Activated CD4-positive, alpha-beta memory T cell treated with anti-CD3 and anti-CD28 coated beads, Interleukin-2, amount 10 ng/mL, durations not matched to agents 7 days and 5 days (primary cell): ENCODE measurements around the gene GTF2A1L. TPM values are rescaled to one million over a fixed set of nuclear protein-coding genes. Genes with fewer than 3 reads are reported as not detected.

Source experiments
- CTCF ChIA-PET: fragments of 350-600 bp; sonication (Branson Sonifier 250); formaldehyde crosslinking; loops from one replicate; lab custom pipeline; 2021; ENCODE audit warnings: antibody characterized with exemption, inconsistent platforms; lab: Charles Lee
- POLR2A ChIA-PET: fragments of 350-600 bp; sonication (Branson Sonifier 250); formaldehyde crosslinking; loops from one replicate; lab custom pipeline; 2021; ENCODE audit warnings: antibody characterized with exemption; lab: Charles Lee
- DNase-seq: peaks from one replicate; pipeline ENCODE4 v3.0.0-alpha.2; 2020
- H3K27ac Mint-ChIP-seq: one replicate; pipeline ENCODE4 v1.8.0; 2021; ENCODE audit warnings: mild to moderate bottlenecking, mixed read lengths
- H3K27me3 Mint-ChIP-seq: one replicate; pipeline ENCODE4 v1.8.0; 2021; ENCODE audit warnings: mixed read lengths
- H3K36me3 Mint-ChIP-seq: one replicate; pipeline ENCODE4 v1.8.0; 2021; ENCODE audit warnings: low read depth, mixed read lengths
- H3K4me1 Mint-ChIP-seq: one replicate; pipeline ENCODE4 v1.8.0; 2021; ENCODE audit warnings: mixed read lengths
- H3K4me3 Mint-ChIP-seq: one replicate; pipeline ENCODE4 v1.8.0; 2021; ENCODE audit warnings: mild to moderate bottlenecking, mixed read lengths
- H3K9me3 Mint-ChIP-seq: one replicate; pipeline ENCODE4 v1.8.0; 2021; ENCODE audit warnings: mixed read lengths
- total RNA-seq, 2 experiments: library from RNA; stranded (reverse); gene quantifications; one replicate each; pipeline ENCODE4 v1.2.3, GENCODE V29; 2021

GTF2A1L gene, protein sequence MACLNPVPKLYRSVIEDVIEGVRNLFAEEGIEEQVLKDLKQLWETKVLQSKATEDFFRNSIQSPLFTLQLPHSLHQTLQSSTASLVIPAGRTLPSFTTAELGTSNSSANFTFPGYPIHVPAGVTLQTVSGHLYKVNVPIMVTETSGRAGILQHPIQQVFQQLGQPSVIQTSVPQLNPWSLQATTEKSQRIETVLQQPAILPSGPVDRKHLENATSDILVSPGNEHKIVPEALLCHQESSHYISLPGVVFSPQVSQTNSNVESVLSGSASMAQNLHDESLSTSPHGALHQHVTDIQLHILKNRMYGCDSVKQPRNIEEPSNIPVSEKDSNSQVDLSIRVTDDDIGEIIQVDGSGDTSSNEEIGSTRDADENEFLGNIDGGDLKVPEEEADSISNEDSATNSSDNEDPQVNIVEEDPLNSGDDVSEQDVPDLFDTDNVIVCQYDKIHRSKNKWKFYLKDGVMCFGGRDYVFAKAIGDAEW
- not detected for total RNA-seq

GRCh38 chr2:48617618-48618017 lies at the start of gene GTF2A1L:
Gene GTF2A1L, plus strand, starts transcription at chr2:48617856. Its CDS starts 19 bp downstream, at chr2:48617875.
- peaks cover 2% of the 10 kb centered on the region for H3K27me3 Mint-ChIP-seq

DNA sequence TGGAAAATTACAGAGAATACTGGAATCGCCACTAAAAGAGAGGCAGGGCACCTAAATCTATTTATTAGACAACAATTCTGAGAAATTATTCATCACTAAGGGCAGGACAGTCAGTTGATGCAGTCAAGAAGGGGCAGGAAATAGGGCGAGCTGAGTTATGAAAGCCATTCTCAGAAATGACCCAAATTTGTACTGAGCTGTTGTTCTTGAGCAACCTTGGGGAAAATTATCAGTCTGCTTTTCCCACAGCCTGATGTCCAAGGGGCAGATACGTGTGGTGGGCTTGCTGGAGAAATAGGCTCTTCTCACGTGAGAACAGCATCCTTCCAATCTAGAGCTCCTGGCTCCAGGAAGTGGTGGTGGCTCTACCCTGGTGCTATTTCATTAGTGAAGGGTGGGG lies 49.1 kb upstream of the GTF2A1L start:
- no peak for DNase-seq
- Mint-ChIP-seq H3K27ac (peak overlapping the region; percentile 7), H3K27me3 (no peaks in the 10 kb centered on the region), H3K4me1 (peaks cover 42% of the 10 kb centered on the region), H3K36me3 (peaks cover 4% of the 10 kb centered on the region), H3K4me3 (no peak overlapping the region), H3K9me3 (no peaks in the 10 kb centered on the region)
- ChIA-PET CTCF (no interaction called here), POLR2A (no interaction called here)

More at GRCh38 chr2:48617618-48618017, at the start of gene GTF2A1L:
- no peaks in the 10 kb centered on the region for H3K36me3 Mint-ChIP-seq
- no peak within 1 kb of the TSS for H3K27ac Mint-ChIP-seq
- ChIA-PET POLR2A (no interaction called here), CTCF (no interaction called here)
- H3K4me1 Mint-ChIP-seq, result no peaks in the 10 kb centered on the region
- no peaks in the 10 kb centered on the region for H3K9me3 Mint-ChIP-seq
- H3K4me3 Mint-ChIP-seq, result no peak within 1 kb of the TSS
- no peak for DNase-seq

DNA sequence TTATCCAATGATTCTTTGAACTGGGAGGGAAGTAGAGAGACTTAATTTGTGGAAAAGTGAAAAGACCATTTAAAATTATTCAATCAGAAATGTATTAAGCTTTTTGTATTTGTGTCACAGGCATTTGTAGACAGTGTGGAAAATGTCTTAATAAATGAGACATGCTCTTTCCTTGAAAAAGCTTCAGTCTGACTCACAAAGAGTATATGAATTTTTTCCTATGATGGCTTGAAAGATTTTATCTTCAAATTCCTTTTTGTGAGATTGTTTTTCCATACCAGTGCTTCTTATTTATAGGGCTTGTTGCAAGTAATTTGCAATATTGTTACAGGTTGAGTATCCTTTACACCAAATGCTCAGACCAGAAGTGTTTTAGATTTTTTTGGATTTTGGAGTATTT lies 48.2 kb upstream of the GTF2A1L start:
- no peak overlapping the region for H3K4me3 Mint-ChIP-seq
- no peak for DNase-seq
- ChIA-PET POLR2A (no interaction called here), CTCF (no interaction called here)
- peaks cover 48% of the 10 kb centered on the region for H3K4me1 Mint-ChIP-seq
- no peaks in the 10 kb centered on the region for H3K27me3 Mint-ChIP-seq
- H3K27ac Mint-ChIP-seq, result no peak overlapping the region
- peaks cover 4% of the 10 kb centered on the region for H3K36me3 Mint-ChIP-seq
- H3K9me3 Mint-ChIP-seq, result no peaks in the 10 kb centered on the region

- peaks cover 54% of the 10 kb centered on the region for H3K4me1 Mint-ChIP-seq
- H3K4me3 Mint-ChIP-seq, result no peak overlapping the region
- DNase-seq, result no peak
- H3K27me3 Mint-ChIP-seq, result no peaks in the 10 kb centered on the region
- peaks cover 4% of the 10 kb centered on the region for H3K36me3 Mint-ChIP-seq
- H3K9me3 Mint-ChIP-seq, result no peaks in the 10 kb centered on the region
- no peak overlapping the region for H3K27ac Mint-ChIP-seq
- POLR2A ChIA-PET, result no interaction called here
- CTCF ChIA-PET, result no interaction called here
Measured at GRCh38 chr2:48572816-48573215, 44.8 kb upstream of the GTF2A1L start.

DNA sequence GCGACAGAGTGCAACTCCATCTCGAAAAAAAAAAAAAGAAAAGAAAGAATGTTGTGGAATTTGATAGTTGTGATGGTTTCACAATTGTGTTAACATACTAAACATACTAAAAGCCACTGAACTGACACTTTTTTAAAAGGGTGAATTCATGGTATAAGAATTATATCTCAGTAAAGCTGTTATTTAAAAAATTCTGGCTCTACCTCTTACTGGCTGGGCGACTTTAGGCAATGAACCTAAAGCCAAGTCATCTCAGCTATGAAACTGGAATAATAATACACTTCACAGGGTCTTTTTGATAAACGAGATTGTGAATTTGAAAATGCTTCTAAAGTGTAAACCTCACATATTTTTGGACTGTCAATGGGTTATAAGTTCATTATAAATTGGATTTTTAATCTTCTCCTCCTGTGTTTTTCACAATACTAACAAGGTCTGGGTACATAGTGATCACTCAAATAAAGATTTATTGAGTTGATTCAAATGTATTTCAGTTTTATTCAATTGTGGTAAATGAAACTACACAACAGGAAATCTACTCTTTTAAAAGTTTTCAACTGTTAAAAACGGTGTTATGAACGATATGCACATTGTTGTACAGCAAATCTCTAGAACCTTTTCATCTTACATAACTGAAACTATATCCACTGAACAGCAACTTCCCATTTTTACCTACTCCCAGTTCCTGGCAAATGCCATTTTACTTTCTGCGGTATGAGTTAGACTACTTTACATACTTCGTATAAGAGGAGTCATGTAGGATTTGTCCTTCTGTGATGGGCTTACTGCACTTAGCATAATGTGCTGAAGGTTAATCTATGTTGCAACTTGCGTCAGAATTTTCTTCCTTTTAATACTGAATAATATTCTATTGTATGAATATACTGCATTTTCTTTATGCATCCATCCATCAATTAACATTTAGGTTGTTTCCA lies 43.0 kb upstream of the GTF2A1L start:
- no peak for DNase-seq
- POLR2A ChIA-PET, result no interaction called here
- CTCF ChIA-PET, result no interaction called here
- peak overlapping the region; percentile 30 for H3K27ac Mint-ChIP-seq
- H3K36me3 Mint-ChIP-seq, result peaks cover 4% of the 10 kb centered on the region
- H3K27me3 Mint-ChIP-seq, result no peaks in the 10 kb centered on the region
- no peak overlapping the region for H3K4me3 Mint-ChIP-seq
- H3K9me3 Mint-ChIP-seq, result no peaks in the 10 kb centered on the region
- H3K4me1 Mint-ChIP-seq, result peaks cover 38% of the 10 kb centered on the region

DNA sequence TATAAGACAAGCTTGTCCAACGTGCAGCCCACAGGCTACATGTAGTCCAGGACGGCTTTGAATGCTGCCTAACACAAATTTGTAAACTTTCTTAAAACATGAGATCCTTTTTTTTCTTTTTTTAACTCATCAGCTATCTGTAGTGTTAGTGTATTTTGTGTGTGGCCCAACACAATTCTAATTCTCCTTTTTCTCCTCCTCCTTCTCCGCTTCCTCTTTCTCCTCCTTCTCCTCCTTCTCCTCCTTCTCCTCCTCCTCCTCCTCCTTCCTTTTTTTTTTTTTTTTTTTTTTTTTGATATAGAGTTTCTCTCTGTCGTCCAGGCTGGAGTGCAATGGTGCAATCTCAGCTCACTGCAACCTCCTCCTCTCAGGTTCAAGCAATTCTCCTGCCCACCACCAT lies 39.3 kb upstream of the GTF2A1L start:
- H3K27me3 Mint-ChIP-seq, result no peaks in the 10 kb centered on the region
- ChIA-PET CTCF (no interaction called here), POLR2A (no interaction called here)
- no peak overlapping the region for H3K4me3 Mint-ChIP-seq
- peaks cover 16% of the 10 kb centered on the region for H3K4me1 Mint-ChIP-seq
- no peak overlapping the region for H3K27ac Mint-ChIP-seq
- no peaks in the 10 kb centered on the region for H3K36me3 Mint-ChIP-seq
- no peak for DNase-seq
- H3K9me3 Mint-ChIP-seq, result no peaks in the 10 kb centered on the region

DNA sequence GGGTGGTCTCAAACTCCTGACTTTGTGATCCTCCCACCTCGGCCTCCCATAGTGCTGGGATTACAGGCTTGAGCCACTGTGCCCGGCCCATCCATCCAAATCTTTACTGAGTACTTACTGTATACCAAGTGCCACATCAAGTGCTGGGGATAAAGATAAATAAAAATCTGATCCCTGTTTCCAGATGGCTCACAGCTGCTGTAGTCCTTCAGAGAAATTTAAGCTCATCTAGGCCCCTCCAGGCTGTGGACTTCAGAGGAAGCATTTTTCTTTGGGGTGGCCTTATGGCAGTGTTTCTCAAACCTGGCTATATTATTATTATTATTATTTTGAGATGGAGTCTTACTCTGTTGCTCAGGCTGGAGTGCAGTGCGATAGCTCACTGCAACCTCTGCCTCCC lies 33.7 kb upstream of the GTF2A1L start:
- no peaks in the 10 kb centered on the region for H3K27me3 Mint-ChIP-seq
- ChIA-PET CTCF (no interaction called here), POLR2A (no interaction called here)

GRCh38 chr2:48584551-48584950 lies 33.1 kb upstream of the GTF2A1L start:
- H3K36me3 Mint-ChIP-seq, result no peaks in the 10 kb centered on the region
- no peaks in the 10 kb centered on the region for H3K9me3 Mint-ChIP-seq
- peaks cover 6% of the 10 kb centered on the region for H3K4me1 Mint-ChIP-seq
- ChIA-PET CTCF (no interaction called here), POLR2A (no interaction called here)
- DNase-seq, result no peak
- H3K27me3 Mint-ChIP-seq, result no peaks in the 10 kb centered on the region
- H3K4me3 Mint-ChIP-seq, result no peak overlapping the region
- no peak overlapping the region for H3K27ac Mint-ChIP-seq

More for the DNA sequence above, 33.7 kb upstream of the GTF2A1L start:
- Mint-ChIP-seq H3K4me1 (peaks cover 3% of the 10 kb centered on the region), H3K27ac (no peak overlapping the region), H3K4me3 (no peak overlapping the region), H3K36me3 (no peaks in the 10 kb centered on the region), H3K9me3 (no peaks in the 10 kb centered on the region)
- no peak for DNase-seq

- Mint-ChIP-seq H3K36me3 (no peaks in the 10 kb centered on the region), H3K4me3 (no peak overlapping the region), H3K27me3 (no peaks in the 10 kb centered on the region), H3K27ac (no peak overlapping the region), H3K4me1 (peaks cover 6% of the 10 kb centered on the region), H3K9me3 (no peaks in the 10 kb centered on the region)
- no peak for DNase-seq
- POLR2A ChIA-PET, result no interaction called here
- CTCF ChIA-PET, result interaction anchor here (1.2 kb wide), 1 partner anchor 14 kb away, joined by 3 read pairs; no protein-coding TSS in a partner anchor
Measured at GRCh38 chr2:48586433-48586832, 31.2 kb upstream of the GTF2A1L start.

GRCh38 chr2:48587560-48587959 lies 30.1 kb upstream of the GTF2A1L start:
- no peaks in the 10 kb centered on the region for H3K36me3 Mint-ChIP-seq
- H3K4me1 Mint-ChIP-seq, result peaks cover 6% of the 10 kb centered on the region
- POLR2A ChIA-PET, result no interaction called here
- H3K27me3 Mint-ChIP-seq, result no peaks in the 10 kb centered on the region
- CTCF ChIA-PET, result no interaction called here
- no peak for DNase-seq
- H3K4me3 Mint-ChIP-seq, result no peak overlapping the region
- H3K27ac Mint-ChIP-seq, result no peak overlapping the region
- no peaks in the 10 kb centered on the region for H3K9me3 Mint-ChIP-seq

GRCh38 chr2:48587961-48588360 lies 29.7 kb upstream of the GTF2A1L start:
- Mint-ChIP-seq H3K27ac (no peak overlapping the region), H3K9me3 (no peaks in the 10 kb centered on the region), H3K27me3 (no peaks in the 10 kb centered on the region), H3K4me3 (no peak overlapping the region), H3K36me3 (no peaks in the 10 kb centered on the region), H3K4me1 (peaks cover 6% of the 10 kb centered on the region)
- CTCF ChIA-PET, result no interaction called here
- POLR2A ChIA-PET, result no interaction called here
- no peak for DNase-seq

GRCh38 chr2:48588745-48589144 lies 28.9 kb upstream of the GTF2A1L start:
- Mint-ChIP-seq H3K4me3 (no peak overlapping the region), H3K27me3 (no peaks in the 10 kb centered on the region), H3K9me3 (no peaks in the 10 kb centered on the region), H3K27ac (no peak overlapping the region), H3K36me3 (no peaks in the 10 kb centered on the region), H3K4me1 (peaks cover 6% of the 10 kb centered on the region)
- ChIA-PET POLR2A (no interaction called here), CTCF (no interaction called here)
- DNase-seq, result no peak

DNA sequence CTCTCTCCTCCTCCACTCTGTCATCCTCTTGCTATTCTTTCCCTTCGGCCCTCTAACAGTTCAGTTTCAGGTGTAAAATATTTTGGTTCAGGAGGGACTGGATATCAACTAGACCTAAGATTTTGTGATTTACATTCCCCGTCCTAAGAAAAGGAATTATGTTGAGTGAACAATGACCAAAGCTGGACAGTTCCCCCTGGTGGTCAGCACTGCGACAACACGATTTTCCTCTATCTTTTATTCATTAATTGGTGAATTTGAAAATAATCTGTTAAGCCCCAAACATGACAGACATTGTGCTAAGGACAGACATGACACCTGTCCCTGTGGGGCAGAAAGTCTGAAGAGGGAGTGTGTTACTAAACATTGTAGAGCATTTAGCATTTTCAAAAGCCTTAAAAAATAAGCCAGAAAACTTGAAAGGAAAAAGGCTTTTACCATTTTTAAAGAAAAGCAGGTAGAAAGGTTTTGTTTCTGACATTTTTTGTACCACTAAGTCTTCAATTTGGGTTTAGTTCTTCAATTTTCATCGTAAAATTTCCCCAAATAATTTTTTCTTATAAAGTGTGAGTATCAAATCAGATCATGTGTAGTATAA lies 28.4 kb upstream of the GTF2A1L start:
- Mint-ChIP-seq H3K27me3 (no peaks in the 10 kb centered on the region), H3K27ac (no peak overlapping the region), H3K4me3 (no peak overlapping the region), H3K4me1 (peaks cover 6% of the 10 kb centered on the region), H3K36me3 (no peaks in the 10 kb centered on the region), H3K9me3 (no peaks in the 10 kb centered on the region)
- CTCF ChIA-PET, result no interaction called here
- POLR2A ChIA-PET, result no interaction called here
- DNase-seq, result no peak
